Kidney tubule cell (primary cell): ENCODE measurements around the gene GPR35.

Experiments
- DNase-seq: peaks from one replicate; pipeline ENCODE4 v3.0.0-alpha.2; 2018; ENCODE audit warnings: low spot score

GPR35 gene, protein sequence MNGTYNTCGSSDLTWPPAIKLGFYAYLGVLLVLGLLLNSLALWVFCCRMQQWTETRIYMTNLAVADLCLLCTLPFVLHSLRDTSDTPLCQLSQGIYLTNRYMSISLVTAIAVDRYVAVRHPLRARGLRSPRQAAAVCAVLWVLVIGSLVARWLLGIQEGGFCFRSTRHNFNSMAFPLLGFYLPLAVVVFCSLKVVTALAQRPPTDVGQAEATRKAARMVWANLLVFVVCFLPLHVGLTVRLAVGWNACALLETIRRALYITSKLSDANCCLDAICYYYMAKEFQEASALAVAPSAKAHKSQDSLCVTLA

DNA sequence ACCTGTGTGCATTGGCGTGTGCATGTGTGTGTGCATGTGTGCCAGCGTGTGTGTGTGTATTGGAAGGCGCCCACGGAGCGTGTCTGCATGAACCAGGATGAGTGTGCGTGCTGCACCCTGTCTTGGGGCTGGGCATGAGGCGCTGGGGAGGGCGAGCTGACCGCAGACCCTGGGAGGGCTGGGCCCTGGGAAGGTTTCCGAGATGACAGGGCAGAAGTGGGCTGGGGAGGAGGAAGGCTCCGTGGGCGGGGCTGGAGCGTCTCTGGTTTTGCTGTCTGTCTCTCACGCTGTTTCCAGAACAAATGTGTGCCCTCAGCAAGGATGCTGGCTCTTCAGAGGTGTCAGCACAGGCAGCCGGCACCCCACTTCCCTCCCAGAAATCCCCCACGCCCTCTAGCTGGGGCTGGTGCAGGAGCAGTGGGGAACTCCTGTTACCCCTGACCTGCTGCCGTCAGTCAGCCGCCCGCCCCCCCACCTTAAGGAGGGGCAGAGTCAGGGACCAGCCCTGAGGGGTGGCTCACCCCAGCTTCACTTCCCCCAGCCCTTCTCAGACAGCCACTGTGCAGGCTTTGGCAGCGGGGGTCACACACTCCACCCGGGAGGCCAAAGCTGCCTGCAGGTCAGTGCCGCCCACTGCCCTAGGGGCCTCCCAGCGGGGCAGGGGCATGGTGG is at the start of gene GPR35:
TSS of gene GPR35 (plus strand) at position 531 of the 672 bp plus-strand sequence. CDS start 4,473 bp downstream, outside the sequence.
- peak; percentile 72 for DNase-seq

DNA sequence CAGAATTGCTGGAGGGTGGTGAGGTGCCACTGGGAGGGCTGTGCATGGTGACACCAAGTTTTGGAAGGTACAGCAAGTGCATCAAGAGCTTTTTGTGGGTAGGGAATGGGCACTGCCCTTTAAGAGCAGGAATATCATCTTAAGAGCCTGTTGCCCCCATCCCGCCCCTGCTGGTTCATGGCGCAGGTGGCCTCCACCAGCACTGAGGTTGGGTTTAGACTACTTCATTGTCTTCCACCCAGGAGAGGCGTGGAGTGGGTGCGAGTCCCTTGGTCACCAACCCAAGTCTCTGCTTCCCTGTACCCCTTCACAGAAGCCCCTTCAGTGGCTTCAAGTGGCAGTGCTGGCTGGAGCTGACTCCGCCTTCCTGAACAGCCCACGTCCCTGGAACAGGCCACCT is 49.2 kb upstream of the GPR35 start:
- no peak for DNase-seq

DNA sequence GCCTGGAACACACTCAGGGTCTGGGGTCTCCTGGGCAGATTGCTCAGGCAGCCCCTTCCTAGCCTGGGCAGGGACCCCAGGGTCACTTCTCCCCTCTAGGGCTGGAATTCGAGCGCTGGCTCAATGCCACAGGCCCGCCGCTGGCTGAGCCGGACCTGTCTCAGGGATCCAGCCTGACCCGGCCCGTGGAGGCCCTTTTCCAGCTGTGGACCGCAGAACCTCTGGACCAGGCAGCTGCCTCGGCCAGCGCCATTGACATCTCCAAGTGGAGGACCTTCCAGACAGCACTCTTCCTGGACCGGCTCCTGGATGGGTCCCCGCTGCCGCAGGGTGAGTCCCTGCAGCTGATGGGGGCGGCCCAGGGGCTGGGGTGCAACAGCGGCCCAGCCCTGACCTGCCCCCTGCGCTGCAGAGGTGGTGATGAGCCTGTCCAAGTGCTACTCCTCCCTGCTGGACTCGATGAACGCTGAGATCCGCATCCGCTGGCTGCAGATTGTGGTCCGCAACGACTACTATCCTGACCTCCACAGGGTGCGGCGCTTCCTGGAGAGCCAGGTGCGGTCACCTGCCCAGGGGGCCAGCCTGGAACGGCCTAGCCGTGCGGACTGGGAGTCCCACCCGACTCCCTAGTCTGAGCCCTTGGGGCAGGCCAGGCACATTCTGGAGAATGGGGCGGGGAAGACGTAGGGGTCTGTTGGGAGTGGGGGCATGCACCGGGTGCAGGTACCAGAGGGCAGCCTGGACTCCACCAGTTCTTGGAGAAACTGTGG is 48.7 kb upstream of the GPR35 start:
- DNase-seq = no peak

DNA sequence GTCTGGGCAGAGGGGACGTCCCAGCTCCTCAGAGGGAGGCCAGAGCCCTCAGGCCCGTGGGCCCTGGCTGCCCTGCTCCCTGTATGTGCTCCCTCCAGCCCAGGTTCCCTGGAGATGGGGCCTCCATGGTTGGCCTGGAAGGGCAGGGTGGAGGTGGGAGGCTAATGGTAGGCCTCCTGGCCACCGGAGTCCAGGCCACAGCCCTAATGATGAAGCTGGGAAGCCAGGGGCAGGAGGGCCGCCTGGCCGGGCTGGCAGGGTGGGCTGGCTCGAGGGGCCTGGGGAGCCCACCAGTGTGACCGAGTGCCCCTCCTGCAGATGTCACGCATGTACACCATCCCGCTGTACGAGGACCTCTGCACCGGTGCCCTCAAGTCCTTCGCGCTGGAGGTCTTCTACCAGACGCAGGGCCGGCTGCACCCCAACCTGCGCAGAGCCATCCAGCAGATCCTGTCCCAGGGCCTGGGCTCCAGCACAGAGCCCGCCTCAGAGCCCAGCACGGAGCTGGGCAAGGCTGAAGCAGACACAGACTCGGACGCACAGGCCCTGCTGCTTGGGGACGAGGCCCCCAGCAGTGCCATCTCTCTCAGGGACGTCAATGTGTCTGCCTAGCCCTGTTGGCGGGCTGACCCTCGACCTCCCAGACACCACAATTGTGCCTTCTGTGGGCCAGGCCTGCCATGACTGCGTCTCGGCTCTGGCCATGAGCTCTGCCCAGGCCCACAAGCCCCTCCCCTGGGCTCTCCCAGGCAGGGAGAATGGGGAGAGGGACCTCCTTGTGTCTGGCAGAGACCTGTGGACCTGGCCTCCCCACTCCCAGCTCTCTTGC is 47.8 kb upstream of the GPR35 start:
- DNase-seq = no peak

DNA sequence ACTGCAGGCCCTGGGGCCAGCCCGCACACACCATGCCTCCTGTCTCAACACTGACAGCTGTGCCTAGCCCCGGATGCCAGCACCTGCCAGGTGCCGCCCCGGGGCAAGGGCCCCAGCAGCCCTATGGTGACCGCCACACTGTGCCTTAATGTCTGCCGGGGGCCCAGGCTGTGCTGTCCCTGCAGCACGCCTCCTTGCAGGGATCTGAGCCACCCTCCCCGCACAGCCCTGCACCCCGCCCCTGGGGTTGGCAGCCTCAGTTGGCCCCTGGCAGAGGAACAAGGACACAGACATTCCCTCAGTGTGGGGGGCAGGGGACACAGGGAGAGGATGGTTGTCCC is 47.2 kb upstream of the GPR35 start:
- no peak for DNase-seq

DNA sequence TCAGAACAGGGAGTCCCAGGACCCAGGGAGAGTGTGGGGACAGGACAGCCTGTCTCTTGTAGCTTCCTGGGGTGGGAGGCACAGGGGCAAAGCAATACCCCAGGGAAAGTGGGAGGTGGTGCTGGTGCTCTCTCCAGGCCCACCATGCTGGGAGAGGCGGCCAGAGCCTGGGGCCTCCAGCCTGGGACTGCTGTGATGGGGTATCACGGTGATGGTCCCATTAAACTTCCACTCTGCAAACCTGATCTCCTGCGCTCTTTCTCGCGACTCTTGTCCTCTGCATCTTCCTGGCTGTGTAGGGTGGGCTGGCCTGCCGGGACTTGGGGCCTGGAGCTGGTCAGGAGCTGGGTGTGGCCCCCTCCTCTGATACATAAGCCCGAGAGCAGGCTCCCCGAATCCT is 46.8 kb upstream of the GPR35 start:
- no peak for DNase-seq

DNA sequence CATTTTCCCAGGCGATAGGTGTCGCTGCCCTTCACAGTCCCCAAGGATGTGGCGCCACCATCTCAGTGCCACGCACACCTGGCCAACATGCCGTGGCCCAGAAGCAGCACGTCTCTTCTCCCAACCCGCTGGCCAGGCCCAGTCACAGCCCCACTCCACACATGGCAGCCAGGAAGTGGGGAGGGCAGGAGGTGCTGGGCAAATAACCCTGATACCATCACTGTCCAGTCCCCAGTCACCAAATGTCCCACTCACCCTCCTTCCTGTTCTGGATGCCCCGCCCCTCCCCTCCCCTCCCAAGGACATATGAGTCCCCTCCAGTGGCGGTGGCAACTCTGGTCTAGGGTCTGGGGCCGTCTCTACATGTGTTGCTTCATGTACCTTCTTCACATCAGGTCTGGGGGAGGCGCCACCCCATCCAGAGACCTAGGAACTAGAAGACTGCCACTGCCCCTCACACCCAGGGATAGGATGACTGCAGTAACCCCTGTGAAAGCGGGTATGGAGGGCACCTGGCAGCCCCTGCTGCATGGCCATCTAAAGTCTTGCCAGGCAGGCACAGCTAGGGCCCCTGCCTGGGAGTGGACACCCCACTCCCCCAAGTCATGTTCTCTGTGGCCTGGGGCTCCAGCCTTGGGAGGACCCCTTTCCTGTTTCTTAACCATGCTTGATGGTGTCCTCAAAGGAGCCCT is 46.1 kb upstream of the GPR35 start:
- no peak for DNase-seq

DNA sequence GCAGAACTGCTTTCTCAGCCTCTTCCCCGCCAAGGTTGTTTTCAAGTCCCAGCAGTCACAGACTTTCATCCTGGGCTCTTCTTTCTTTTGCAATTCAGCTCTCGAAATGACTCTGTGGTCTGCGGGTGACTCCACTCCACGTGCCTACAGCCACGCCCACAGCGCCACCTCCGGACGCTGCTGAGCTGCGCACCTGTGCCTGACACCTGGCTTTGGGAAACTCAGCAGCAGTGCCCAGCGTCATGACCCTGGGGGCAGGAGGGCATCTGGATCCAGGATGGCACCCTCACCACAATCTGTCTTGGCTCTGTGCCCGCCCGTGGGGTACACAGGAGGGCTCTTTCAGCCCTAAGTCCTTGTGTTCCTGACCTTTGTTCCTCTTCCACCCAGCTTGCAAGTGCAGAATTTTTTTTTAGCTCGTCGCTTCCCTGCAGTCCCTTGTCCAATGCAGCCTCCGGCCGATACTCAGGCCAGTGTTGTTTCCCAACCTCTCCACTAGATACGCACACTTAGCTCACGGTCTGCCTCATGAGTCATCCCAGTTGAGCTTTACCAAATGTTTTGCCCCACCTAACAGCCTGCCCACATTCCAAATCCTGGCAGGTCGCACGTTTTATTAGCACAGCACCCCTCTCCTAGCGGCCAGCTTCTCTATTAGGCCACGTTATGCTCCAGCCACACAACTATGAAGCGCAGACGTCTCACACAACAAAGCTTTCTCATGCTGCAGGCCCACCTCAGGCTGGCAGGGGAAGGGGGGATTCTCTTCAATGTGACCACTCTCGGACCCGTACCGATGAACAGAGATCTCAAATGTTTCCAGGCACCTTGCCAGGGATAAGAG is 45.3 kb upstream of the GPR35 start:
- peak; percentile 84 for DNase-seq

DNA sequence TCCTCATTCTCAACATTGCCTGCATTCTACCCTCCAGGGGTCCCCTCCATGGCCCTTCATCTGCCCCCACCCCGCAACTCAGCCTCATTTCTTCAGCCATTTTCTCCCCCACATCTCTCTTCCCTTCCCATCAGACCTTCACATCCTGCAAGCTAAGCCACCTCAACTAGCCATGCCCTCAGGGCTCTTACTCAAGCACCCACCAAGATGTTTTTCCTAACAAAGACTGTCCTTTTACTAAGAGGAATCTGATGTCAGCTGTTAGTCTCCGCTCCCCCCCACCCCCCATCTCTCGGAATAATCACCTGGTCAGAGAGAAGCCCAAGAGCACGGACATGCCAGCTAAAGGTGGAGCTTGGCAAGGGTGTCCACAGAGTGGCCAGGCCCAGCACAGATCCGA is 43.5 kb upstream of the GPR35 start:
- no peak for DNase-seq

DNA sequence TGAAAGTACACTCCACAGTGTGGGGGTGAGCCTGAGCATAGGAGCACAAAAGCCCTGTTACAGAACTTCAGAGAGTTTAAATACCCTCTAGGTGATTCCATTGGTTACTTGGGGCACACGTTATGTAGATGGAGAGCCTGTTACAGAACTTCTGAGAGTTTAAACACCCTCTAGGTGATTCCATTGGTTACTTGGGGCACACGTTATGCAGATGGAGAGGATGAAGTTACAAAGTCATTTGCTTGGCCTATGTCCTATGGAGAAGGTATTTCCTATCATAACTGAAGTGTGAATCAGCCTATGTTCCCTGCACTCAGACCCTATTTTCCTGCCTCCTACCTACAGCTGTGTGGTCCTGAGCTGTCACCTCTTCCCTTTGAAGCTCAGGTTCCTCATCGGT is 42.5 kb upstream of the GPR35 start:
- peak; percentile 26 for DNase-seq

DNA sequence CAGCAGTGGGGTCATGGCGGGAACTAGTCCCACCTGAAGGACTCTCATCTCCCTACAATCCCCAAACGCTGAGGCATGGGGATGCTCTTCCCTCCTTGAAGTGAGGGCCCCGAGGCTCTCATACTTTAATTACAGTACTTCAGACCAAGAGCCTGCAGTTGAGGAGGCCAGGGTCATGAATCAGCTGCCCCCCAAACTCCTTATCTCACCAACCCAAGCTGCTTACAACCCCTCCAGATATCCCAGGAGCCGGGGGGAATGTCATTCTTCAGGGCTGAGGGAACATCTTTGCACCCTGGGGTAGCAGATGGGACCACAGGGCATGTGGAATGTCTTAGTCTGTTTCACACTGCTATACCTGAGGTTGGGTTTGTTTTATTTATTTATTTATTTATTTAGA is 41.5 kb upstream of the GPR35 start:
- no peak for DNase-seq

DNA sequence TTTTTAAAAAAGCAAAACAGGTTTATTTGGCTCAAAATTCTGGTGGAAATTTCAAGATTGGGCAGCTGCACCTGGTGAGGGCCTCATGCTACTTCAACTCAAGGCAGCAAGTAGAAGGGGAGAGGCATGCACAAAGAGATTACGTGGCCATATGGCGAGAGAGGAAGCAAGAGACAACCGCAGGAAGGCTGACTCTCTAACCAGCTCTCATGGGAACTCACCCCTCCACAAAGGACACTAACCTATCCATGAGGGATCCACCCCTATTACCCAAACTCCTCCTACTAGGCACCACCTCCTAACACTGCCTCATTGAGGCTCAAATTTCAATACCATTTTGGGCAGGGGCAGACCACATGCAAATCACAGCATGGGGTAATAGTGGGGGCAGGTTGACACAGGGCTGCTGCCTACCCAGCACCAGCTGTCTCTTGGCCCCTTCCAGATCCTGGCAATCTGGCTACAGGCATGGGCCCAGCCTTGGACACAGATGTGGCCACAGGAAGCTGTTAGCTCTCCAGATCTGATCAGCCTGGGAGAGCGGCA is 40.7 kb upstream of the GPR35 start:
- DNase-seq = no peak

DNA sequence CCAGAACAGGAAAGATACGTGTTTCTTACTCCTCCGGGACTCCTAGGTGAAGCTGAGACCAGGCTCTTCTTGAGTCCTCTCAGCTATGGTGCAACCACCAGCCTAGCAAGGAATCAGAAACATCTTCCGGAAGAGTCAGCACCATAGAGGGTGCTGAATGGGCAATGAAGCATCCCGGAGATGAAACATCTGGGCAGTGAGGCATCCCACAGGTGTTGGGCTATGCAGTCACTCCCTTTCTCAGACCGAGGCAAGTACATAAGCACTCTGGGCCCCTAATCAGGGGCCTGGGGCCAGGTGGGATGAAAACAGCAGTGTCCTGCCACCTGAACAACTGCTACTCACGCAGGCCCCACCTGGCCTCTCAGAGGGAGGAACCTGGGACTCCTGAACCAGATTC is 40.2 kb upstream of the GPR35 start:
- DNase-seq = peak; percentile 65

DNA sequence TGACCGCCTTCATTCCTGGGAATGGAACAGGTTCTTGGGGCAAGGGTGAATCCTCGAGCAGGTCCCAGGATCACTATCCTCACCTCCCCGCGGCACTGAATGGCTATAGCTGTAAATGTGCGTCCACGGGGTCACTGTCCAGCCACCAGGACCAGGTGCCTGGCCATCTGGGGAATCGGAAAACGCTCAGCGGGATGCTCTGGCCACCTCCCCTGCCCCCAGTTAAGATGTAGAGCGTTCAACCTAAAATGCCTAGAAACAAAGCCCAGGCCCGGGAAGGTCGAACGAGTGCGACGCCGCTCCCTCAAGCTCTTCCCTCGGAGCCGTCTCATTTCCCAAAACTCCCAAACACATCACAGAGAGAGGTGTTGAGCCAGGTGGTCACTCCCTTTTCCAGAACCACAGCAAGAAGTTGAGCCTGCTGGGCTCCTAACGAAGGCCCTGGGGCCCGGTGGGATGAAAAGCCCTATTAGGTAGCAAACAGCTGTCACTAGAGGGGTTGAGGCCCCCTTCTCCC is 39.5 kb upstream of the GPR35 start:
- DNase-seq = no peak

DNA sequence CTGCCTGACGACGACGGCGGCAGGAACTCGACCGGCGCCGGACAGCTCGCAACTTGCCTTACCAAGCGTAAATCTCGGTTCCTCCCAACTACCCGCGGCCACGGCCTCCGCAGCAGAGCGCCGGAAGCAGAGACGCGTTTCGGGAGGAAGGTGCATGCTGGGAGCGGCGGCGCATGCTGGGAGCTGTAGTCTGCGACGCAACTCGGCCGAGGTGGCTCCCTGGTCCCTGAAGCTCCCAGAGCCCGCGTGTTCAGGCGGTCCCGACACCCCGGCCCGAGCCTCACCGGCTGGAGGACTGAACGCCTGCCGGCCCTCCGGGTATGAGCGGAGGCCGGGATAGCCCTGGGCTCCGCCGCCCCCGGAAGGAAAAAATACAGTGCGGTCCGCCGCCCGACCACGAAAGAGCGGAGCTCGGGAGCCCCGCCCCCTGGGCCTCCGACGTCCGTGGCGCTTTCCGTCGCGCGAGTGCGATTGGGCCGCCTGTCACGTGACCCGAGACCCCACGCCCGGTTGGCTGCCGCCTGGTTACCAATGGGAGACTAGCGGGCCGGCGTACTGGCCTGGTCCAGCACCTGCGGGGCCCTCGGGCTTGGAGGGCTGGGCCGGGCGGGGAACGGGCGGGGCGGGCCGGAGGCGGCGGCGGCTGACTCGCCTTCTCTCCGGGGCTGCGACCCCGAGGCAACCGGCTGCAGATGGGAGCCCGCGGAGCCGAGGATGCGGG is 38.9 kb upstream of the GPR35 start, which contains the start of gene CAPN10:
TSS of gene CAPN10 (plus strand) at position 537 of the 721 bp plus-strand sequence. CDS start at position 715, 178 bp downstream.
- DNase-seq = peak; percentile 95

DNA sequence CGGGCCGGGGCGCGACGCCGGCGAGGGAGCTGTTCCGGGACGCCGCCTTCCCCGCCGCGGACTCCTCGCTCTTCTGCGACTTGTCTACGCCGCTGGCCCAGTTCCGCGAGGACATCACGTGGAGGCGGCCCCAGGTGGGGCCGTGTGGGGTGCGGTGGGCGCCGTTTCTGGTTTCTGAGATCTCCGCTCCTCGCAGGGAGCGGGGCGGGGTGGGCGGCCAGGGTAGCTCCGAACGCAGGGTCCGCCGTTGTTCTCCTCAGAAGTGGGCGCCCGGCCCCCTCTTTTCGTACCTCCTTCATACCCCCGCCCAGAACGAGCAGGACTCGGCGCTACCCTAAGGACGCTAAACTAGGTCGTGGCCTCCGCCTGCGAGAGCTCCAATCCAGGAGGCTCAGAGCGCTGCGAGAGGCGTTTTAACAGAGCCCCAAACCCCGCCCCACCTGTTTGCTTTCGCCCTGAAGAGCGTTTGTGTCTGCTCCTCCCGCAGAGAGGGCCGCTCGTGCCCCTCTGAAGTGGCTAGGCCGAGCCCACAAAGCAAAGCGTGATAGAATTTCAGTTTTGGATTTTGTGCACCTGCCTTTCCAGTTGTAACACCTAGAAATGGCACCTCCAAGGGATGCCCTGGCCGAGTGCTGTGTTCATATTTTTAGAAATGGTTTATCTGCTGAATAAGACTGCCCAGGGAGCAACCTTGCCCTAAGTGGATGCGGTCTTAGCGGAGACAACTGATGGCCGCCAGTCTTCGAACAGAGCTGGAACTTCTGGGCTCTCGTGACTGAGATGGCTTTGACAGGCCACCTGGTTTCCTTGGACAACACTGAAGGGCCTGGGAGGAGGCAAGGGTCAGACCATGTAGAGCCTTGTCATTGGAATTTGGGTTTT is 38.1 kb upstream of the GPR35 start:
- DNase-seq = peak; percentile 48

DNA sequence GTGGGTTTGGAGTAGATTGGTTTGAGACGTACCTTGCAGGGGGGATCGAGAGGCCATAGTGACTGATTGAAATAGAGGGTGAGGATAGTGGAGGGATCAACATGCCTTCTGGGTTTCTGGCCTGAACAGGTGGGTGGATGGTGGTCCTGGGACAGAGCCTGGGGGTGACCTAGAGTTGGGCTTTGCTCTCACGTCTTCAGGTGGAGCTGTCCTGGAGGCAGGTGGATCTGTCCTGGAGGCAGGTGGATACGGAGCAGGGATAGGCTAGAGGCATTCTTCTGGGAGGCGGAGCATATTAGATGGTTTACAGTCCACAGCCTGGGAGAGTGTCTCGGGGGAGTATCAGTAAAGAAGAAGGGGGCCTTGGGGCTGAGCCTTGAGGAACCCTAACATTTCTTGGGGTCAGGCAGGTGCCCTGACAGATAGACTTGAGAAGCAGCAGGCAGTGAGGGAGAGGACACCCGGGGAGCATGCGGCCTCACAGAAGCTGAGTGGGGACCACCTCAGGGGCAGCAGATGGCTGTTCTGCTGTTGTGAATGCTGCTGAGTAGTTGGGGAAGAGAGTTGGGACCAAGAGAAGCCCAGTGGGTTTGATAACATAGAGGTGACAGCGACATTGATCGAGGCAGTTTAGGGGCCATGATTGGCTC is 37.1 kb upstream of the GPR35 start:
- DNase-seq = no peak

DNA sequence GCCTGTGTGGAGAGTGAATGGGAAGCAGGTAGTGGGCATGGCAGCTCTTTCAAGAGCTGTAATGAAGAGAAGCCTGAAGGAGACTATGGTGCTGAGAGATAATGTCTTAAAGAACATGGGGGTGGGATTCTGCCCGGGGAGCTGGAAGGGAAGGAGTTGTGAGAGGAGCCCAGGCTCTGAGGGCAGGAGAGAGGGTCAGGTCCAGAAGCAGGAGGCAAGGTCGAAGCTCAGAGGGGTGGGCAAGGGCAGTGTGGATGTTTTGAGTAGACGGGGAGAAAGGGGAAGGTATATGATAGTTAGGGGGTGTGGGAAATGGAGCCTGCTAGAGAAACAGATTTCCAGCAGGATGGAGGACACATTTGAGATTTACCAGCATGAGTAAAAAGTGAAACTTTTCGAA is 36.6 kb upstream of the GPR35 start:
- no peak for DNase-seq
